ENCODE results near the gene ATP10A. TPM values are rescaled to one million over a fixed set of nuclear protein-coding genes. Genes with fewer than 3 reads are reported as not detected.

The ATP10A gene
- total and polyA plus RNA-seq, 2 donors from 2014 or later: 4.0 to 6.8 TPM

GRCh38 chr15:25712961-25713355 lies 150.2 kb downstream of the ATP10A start:
- no peak overlapping the region for H3K27ac ChIP-seq (ENCODE audit: low read depth in 2 of 2, low read length in 2 of 2)
- H3K9ac ChIP-seq (ENCODE audit: low read length in 3 of 3): no peak overlapping the region
- no peaks in the 10 kb centered on the region for H3K9me3 ChIP-seq (ENCODE audit: control insufficient read depth in 2 of 3, insufficient read depth in 1 of 3, low read length in 3 of 3)
- TF ChIP-seq CTCF (IDR thresholded peaks at IDR 0.05; ENCODE audit: borderline replicate concordance, extremely low read depth, insufficient read depth): no peak
- DNase-seq (peak in 1 of 5 donors; percentile 7), FAIRE-seq (no peak)
- intact Hi-C loops (cut with DNase I): no loop called here
- no peaks in the 10 kb centered on the region for H3K36me3 ChIP-seq (ENCODE audit: control insufficient read depth in 2 of 3, insufficient read depth in 3 of 3, low read length in 3 of 3)
- no peaks in the 10 kb centered on the region for H3K4me1 ChIP-seq (ENCODE audit: control insufficient read depth in 2 of 3, insufficient read depth in 2 of 3, low read depth in 1 of 3, low read length in 3 of 3)
- no peak overlapping the region for H3K4me3 ChIP-seq (ENCODE audit: low read length in 3 of 3)
- H3K27me3 ChIP-seq (ENCODE audit: control insufficient read depth, insufficient read depth, low read length): no peaks in the 10 kb centered on the region

DNA sequence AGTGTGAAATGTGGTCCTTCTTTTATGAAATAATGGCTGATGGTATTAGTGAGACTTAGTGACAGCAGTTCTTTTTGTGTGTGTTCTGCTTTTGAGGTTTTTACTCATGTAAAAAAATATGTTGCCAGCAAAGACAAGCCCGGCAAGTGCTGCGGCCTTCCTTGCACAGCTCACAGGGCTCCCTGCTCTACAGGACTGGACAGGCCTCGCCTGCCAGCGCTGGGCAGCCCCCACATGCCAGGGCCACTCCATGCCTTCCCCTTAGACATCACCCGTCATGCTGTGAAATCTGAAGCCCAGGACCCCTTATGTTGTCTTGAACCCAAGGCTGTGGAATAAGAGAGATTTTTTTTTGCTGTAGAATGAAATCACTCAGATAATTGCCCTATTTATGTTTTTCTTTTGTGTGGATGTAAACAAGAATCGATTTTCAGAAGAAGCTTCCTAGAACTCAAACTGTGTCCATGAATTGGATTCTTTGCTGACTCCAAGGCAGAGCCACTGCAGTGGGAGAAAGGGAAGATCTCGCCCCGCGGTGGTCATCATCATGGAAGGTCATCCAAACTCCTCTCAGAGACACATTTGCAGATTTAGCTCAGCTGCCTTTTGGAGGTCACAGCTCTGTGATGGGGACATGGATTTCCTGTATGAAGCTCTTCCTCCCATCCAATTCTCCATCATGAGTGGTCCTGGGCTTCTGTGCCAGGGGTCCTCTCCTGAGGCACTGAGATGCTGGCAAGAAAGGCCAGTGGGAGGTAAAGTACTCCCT lies 150.8 kb downstream of the ATP10A start:
- intact Hi-C loops (cut with DNase I): no loop called here
- Histone ChIP-seq H3K27ac (ENCODE audit: low read depth in 2 of 2, low read length in 2 of 2) (no peak overlapping the region), H3K4me1 (ENCODE audit: control insufficient read depth in 2 of 3, insufficient read depth in 2 of 3, low read depth in 1 of 3, low read length in 3 of 3) (no peaks in the 10 kb centered on the region), H3K36me3 (ENCODE audit: control insufficient read depth in 2 of 3, insufficient read depth in 3 of 3, low read length in 3 of 3) (no peaks in the 10 kb centered on the region), H3K9ac (ENCODE audit: low read length in 3 of 3) (no peak overlapping the region), H3K27me3 (ENCODE audit: control insufficient read depth, insufficient read depth, low read length) (no peaks in the 10 kb centered on the region), H3K9me3 (ENCODE audit: control insufficient read depth in 2 of 3, insufficient read depth in 1 of 3, low read length in 3 of 3) (no peaks in the 10 kb centered on the region), H3K4me3 (ENCODE audit: low read length in 3 of 3) (no peak overlapping the region)
- FAIRE-seq: no peak
- no peak for TF ChIP-seq CTCF (IDR thresholded peaks at IDR 0.05; ENCODE audit: borderline replicate concordance, extremely low read depth, insufficient read depth)
- DNase-seq: peak in 1 of 5 donors; percentile 16

DNA sequence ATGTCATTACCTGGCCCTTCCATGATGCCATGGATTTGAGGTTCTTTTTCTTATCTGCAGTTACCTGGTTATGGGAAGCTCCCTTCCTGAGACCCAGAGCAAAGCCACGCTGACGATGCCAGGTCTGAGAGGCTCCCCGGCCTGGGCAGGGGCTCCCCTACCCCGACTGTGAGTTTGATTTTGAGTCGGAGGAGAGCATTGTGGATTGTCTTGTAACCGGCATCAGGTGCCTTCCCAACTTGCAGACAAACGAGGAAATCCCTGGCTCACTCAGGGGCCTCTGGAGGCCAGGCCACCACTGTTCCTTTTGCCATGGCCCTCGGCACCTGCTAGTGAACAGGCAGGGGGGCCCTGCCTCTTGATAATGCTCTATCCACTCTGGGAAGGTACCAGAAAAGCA lies 151.4 kb downstream of the ATP10A start:
- no peaks in the 10 kb centered on the region for H3K36me3 ChIP-seq (ENCODE audit: control insufficient read depth in 2 of 3, insufficient read depth in 3 of 3, low read length in 3 of 3)
- intact Hi-C loops (cut with DNase I): no loop called here
- FAIRE-seq (no peak), DNase-seq (peak in 1 of 5 donors; percentile 11)
- H3K9me3 ChIP-seq (ENCODE audit: control insufficient read depth in 2 of 3, insufficient read depth in 1 of 3, low read length in 3 of 3): no peaks in the 10 kb centered on the region
- no peak overlapping the region for H3K4me3 ChIP-seq (ENCODE audit: low read length in 3 of 3)
- H3K27ac ChIP-seq (ENCODE audit: low read depth in 2 of 2, low read length in 2 of 2): no peak overlapping the region
- no peaks in the 10 kb centered on the region for H3K4me1 ChIP-seq (ENCODE audit: control insufficient read depth in 2 of 3, insufficient read depth in 2 of 3, low read depth in 1 of 3, low read length in 3 of 3)
- TF ChIP-seq CTCF (IDR thresholded peaks at IDR 0.05; ENCODE audit: borderline replicate concordance, extremely low read depth, insufficient read depth): no peak
- no peak overlapping the region for H3K9ac ChIP-seq (ENCODE audit: low read length in 3 of 3)
- H3K27me3 ChIP-seq (ENCODE audit: control insufficient read depth, insufficient read depth, low read length): no peaks in the 10 kb centered on the region
